Activated CD4-positive, alpha-beta T cell treated with anti-CD3 and anti-CD28 coated beads, Interleukin-2, amount 50 U/mL, for 4 hours (primary cell): ENCODE measurements around the gene KLHDC1.
"Not testable (repeated sequence)": the region's sequence is repeated elsewhere in the genome, so short reads cannot be mapped to it uniquely, and the experiment has no call there.

Experiments used
- DNase-seq, 2 experiments: peaks; one replicate each; pipeline ENCODE4 v3.0.0-alpha.2; 2020

KLHDC1 gene

GRCh38 chr14:49727171-49727570 lies 34.3 kb downstream of the KLHDC1 start:
- no peak for DNase-seq

GRCh38 chr14:49732896-49733295 lies 40.0 kb downstream of the KLHDC1 start:
- no peak for DNase-seq

GRCh38 chr14:49733836-49734235 lies 40.9 kb downstream of the KLHDC1 start:
- no peak for DNase-seq

- DNase-seq = not testable (repeated sequence)
These were observed 42.7 kb downstream of the KLHDC1 start for GRCh38 chr14:49735669-49736068.

GRCh38 chr14:49745191-49745590 lies 52.3 kb downstream of the KLHDC1 start:
- no peak for DNase-seq

- DNase-seq = not testable (repeated sequence)
These were observed 53.6 kb downstream of the KLHDC1 start for GRCh38 chr14:49746476-49746875.

- no peak for DNase-seq
These were observed 61.7 kb downstream of the KLHDC1 start for GRCh38 chr14:49754570-49755097.

GRCh38 chr14:49755378-49755777 lies 62.5 kb downstream of the KLHDC1 start:
- no peak for DNase-seq

- DNase-seq = no peak
These were observed 69.1 kb downstream of the KLHDC1 start for GRCh38 chr14:49761839-49762551.

GRCh38 chr14:49766839-49767238 lies 73.9 kb downstream of the KLHDC1 start:
- no peak for DNase-seq

GRCh38 chr14:49767270-49767570 lies 74.3 kb downstream of the KLHDC1 start:
- DNase-seq = no peak

GRCh38 chr14:49767571-49768300 lies 74.8 kb downstream of the KLHDC1 start, which contains the start of gene KLHDC2:
Gene KLHDC2 (plus strand): TSS chr14:49768153. CDS start chr14:49768469, 316 bp downstream.
- DNase-seq = peak; percentile 80 to 81

GRCh38 chr14:49768301-49769121 lies 75.6 kb downstream of the KLHDC1 start:
- DNase-seq = peak; percentile 61 to 70

- DNase-seq = no peak
These were observed 76.3 kb downstream of the KLHDC1 start for GRCh38 chr14:49769171-49769570.

GRCh38 chr14:49769581-49770211 lies 76.8 kb downstream of the KLHDC1 start:
- DNase-seq = no peak

- DNase-seq = no peak
These were observed 77.4 kb downstream of the KLHDC1 start for GRCh38 chr14:49770212-49770817.

GRCh38 chr14:49771691-49772090 lies 78.8 kb downstream of the KLHDC1 start:
- DNase-seq = not testable (repeated sequence)

- DNase-seq = no peak
These were observed 81.2 kb downstream of the KLHDC1 start for GRCh38 chr14:49774106-49774505.

- no peak for DNase-seq
These were observed 85.5 kb downstream of the KLHDC1 start for GRCh38 chr14:49778421-49778820.

- DNase-seq = not testable (repeated sequence)
These were observed 88.1 kb downstream of the KLHDC1 start for GRCh38 chr14:49781040-49781439.

- DNase-seq = no peak
These were observed 90.6 kb downstream of the KLHDC1 start for GRCh38 chr14:49783394-49784014.

- no peak for DNase-seq
These were observed 93.4 kb downstream of the KLHDC1 start for GRCh38 chr14:49786315-49786714.
